ENCODE results near the gene DCBLD2. TPM values are rescaled to one million over a fixed set of nuclear protein-coding genes. Genes with fewer than 3 reads are reported as not detected.
A peak's percentile ranks its signal among the peaks of the same experiment; 100 is the strongest.

Gene DCBLD2
- total RNA-seq, 2 experiments from 2014 or later, result 1.9 to 2.5 TPM

GRCh38 chr3:98788651-98789050 is 112.8 kb downstream of the DCBLD2 start:
- H3K36me3 Mint-ChIP-seq (ENCODE audit: low read depth), result no peaks in the 10 kb centered on the region
- H3K9me3 Mint-ChIP-seq (ENCODE audit: low read depth), result no peaks in the 10 kb centered on the region
- CTCF ChIA-PET, result no interaction called here
- intact Hi-C loops (cut with DNase I, micrococcal nuclease), result no loop called here
- no peak overlapping the region for H3K4me3 Mint-ChIP-seq
- H3K4me1 Mint-ChIP-seq, result no peaks in the 10 kb centered on the region
- POLR2A ChIA-PET, result no interaction called here
- no peak overlapping the region for H3K27ac Mint-ChIP-seq
- ATAC-seq (no peak), DNase-seq (no peak)
- peaks cover 12% of the 10 kb centered on the region for H3K27me3 Mint-ChIP-seq

DNA sequence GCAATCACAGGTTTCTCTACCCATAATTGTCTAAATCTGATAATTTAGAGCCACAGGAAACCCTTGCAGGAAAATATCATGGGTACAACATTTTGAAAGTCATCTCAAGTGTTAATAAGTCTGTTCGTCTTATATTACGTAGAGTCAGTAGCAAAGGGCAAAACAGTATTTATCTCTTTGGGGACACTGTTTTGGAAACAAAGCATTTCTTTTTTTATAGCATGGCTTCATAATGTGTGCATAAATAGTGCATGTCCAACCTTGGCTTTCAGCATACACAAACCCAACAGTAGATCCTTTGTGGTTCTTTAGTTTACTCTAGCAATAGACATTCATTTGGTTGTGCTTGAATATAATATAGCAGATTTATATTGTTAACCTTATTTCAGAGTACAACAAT is 114.3 kb downstream of the DCBLD2 start:
- intact Hi-C loops (cut with DNase I, micrococcal nuclease), result no loop called here
- no peaks in the 10 kb centered on the region for H3K9me3 Mint-ChIP-seq (ENCODE audit: low read depth)
- peaks cover 12% of the 10 kb centered on the region for H3K27me3 Mint-ChIP-seq
- H3K27ac Mint-ChIP-seq, result no peak overlapping the region
- ChIA-PET CTCF (no interaction called here), POLR2A (no interaction called here)
- no peak for DNase-seq
- no peak overlapping the region for H3K4me3 Mint-ChIP-seq
- H3K4me1 Mint-ChIP-seq, result no peaks in the 10 kb centered on the region
- no peaks in the 10 kb centered on the region for H3K36me3 Mint-ChIP-seq (ENCODE audit: low read depth)
- no peak for ATAC-seq

- Mint-ChIP-seq H3K4me3 (no peak overlapping the region), H3K27ac (no peak overlapping the region), H3K36me3 (ENCODE audit: low read depth) (no peaks in the 10 kb centered on the region), H3K4me1 (no peaks in the 10 kb centered on the region), H3K27me3 (peaks cover 12% of the 10 kb centered on the region), H3K9me3 (ENCODE audit: low read depth) (no peaks in the 10 kb centered on the region)
- no peak for DNase-seq
- intact Hi-C loops (cut with DNase I, micrococcal nuclease), result no loop called here
- CTCF ChIA-PET, result no interaction called here
- POLR2A ChIA-PET, result no interaction called here
- ATAC-seq, result no peak
Observed at GRCh38 chr3:98786364-98787006, 115.0 kb downstream of the DCBLD2 start.

- Mint-ChIP-seq H3K27me3 (peaks cover 8% of the 10 kb centered on the region), H3K36me3 (ENCODE audit: low read depth) (no peaks in the 10 kb centered on the region), H3K9me3 (ENCODE audit: low read depth) (no peaks in the 10 kb centered on the region), H3K4me3 (no peak overlapping the region), H3K4me1 (no peaks in the 10 kb centered on the region), H3K27ac (no peak overlapping the region)
- CTCF ChIA-PET, result no interaction called here
- no peak for ATAC-seq
- intact Hi-C loops (cut with DNase I, micrococcal nuclease), result no loop called here
- POLR2A ChIA-PET, result no interaction called here
- DNase-seq, result no peak
Observed at GRCh38 chr3:98784666-98785600, 116.6 kb downstream of the DCBLD2 start.

DNA sequence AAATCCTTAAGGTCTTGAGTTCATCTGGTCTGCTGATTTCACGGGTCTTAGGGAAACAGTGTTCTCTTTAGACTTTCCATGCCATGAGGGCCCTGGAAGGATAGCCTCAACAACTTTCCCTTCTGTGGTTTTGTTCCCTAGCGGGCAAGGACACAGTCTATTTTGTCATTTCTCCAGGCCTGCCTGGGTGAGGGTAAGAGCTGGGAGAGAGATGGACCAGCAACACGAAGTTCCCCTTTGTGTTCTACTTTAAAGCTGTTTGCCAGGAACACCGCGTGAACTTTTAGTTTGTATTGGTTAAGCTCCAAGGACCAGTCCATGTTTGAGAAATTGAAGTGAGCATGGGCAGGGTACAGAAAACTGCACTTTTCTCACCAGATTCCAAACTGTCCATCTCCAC is 117.5 kb downstream of the DCBLD2 start:
- H3K9me3 Mint-ChIP-seq (ENCODE audit: low read depth), result no peaks in the 10 kb centered on the region
- H3K27me3 Mint-ChIP-seq, result peaks cover 7% of the 10 kb centered on the region
- no peak overlapping the region for H3K27ac Mint-ChIP-seq
- ATAC-seq (no peak), DNase-seq (no peak)
- intact Hi-C loops (cut with DNase I, micrococcal nuclease), result no loop called here
- ChIA-PET POLR2A (no interaction called here), CTCF (no interaction called here)
- peaks cover under 1% of the 10 kb centered on the region for H3K4me1 Mint-ChIP-seq
- H3K4me3 Mint-ChIP-seq, result no peak overlapping the region
- no peaks in the 10 kb centered on the region for H3K36me3 Mint-ChIP-seq (ENCODE audit: low read depth)

DNA sequence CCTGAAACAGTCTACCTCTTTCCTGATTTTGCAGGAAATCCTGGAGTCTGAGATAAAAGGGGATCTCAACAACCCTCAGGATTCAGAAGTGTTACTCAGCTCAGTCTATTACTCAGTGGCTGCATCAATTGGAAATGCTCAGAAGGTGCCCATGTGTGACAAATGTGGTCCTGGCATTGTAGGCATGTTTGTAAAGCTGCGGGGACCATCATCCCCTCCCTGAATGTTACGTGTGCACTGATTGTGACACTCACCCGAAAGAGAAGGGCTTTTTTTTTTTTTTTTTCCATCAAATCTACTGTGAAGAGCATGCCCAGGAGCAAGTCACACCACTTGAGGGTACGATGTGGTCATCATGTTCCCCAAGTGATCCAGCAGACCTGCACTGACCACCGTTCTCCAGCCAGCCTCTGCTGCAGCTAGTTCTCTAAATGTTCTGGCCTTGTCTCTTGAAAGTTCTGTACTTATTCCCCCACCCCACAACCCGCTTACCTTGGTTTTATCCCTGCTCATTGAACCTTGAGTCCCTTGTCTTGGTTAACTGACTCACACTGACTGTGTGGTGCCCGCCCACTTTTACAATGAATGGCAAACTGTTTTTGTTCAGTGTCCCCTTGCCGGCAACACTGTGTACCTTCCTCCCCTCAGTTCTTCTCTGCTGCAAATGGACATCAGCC is 118.5 kb downstream of the DCBLD2 start:
- CTCF ChIA-PET, result no interaction called here
- DNase-seq (no peak), ATAC-seq (no peak)
- H3K27me3 Mint-ChIP-seq, result peaks cover 7% of the 10 kb centered on the region
- H3K9me3 Mint-ChIP-seq (ENCODE audit: low read depth), result no peaks in the 10 kb centered on the region
- H3K27ac Mint-ChIP-seq, result no peak overlapping the region
- peaks cover 4% of the 10 kb centered on the region for H3K4me1 Mint-ChIP-seq
- no peaks in the 10 kb centered on the region for H3K36me3 Mint-ChIP-seq (ENCODE audit: low read depth)
- intact Hi-C loops (cut with DNase I, micrococcal nuclease), result no loop called here
- H3K4me3 Mint-ChIP-seq, result no peak overlapping the region
- POLR2A ChIA-PET, result no interaction called here

GRCh38 chr3:98780343-98780742 is 121.2 kb downstream of the DCBLD2 start:
- Mint-ChIP-seq H3K9me3 (ENCODE audit: low read depth) (no peaks in the 10 kb centered on the region), H3K27me3 (peaks cover 17% of the 10 kb centered on the region), H3K27ac (no peak overlapping the region), H3K4me1 (peaks cover 4% of the 10 kb centered on the region), H3K36me3 (ENCODE audit: low read depth) (no peaks in the 10 kb centered on the region), H3K4me3 (no peak overlapping the region)
- POLR2A ChIA-PET, result no interaction called here
- CTCF ChIA-PET, result interaction anchor here (2.0 kb wide), 1 partner anchor 178 kb away, joined by 7 read pairs; no protein-coding TSS in a partner anchor
- intact Hi-C loops (cut with DNase I, micrococcal nuclease), result no loop called here
- no peak for ATAC-seq
- DNase-seq, result no peak

DNA sequence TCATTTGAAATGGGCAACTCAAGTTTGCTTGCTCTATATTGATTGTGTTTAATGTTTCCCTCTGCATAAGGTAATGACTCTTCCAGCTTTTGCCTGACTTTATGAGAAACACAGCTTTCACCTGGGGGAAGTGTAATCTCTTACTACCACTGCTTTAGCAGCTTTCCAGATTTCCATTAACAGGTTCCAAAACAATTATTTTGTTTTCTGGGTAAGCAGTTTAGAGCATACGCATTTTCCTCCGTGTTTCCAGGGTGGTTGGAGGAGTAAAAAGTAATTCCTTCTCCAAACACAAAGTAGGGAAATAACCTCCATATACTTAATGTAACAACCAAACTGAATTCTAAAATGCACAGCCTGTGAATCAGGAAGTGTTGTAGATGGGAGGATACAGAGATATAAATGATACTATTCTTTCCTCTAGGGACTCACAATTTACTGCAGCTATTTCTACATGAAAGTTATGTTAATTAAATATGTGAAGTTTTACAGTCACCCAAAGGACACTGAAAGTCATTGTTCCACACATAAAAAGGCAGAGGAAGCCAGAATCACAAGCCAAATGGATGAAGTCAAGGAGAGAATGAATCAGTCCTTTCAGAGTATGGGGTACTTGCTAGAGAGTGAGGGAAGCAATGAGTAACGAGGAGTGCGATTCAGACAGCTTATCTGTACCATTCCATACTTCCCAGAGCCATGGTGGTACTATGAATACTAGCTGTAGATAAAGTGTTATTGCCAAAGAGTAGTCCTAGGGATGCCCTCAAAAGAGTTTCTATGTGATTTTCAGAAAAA is 121.8 kb downstream of the DCBLD2 start:
- no peak overlapping the region for H3K4me3 Mint-ChIP-seq
- H3K9me3 Mint-ChIP-seq (ENCODE audit: low read depth), result no peaks in the 10 kb centered on the region
- peaks cover 4% of the 10 kb centered on the region for H3K4me1 Mint-ChIP-seq
- POLR2A ChIA-PET, result no interaction called here
- peak; percentile 19 for ATAC-seq
- CTCF ChIA-PET, result interaction anchor here (2.0 to 2.1 kb wide), 2 partner anchors 12 to 177 kb away, joined by 6 to 7 read pairs; no protein-coding TSS in a partner anchor
- H3K36me3 Mint-ChIP-seq (ENCODE audit: low read depth), result no peaks in the 10 kb centered on the region
- intact Hi-C loops (cut with DNase I, micrococcal nuclease), result no loop called here
- peaks cover 17% of the 10 kb centered on the region for H3K27me3 Mint-ChIP-seq
- no peak overlapping the region for H3K27ac Mint-ChIP-seq
- no peak for DNase-seq

DNA sequence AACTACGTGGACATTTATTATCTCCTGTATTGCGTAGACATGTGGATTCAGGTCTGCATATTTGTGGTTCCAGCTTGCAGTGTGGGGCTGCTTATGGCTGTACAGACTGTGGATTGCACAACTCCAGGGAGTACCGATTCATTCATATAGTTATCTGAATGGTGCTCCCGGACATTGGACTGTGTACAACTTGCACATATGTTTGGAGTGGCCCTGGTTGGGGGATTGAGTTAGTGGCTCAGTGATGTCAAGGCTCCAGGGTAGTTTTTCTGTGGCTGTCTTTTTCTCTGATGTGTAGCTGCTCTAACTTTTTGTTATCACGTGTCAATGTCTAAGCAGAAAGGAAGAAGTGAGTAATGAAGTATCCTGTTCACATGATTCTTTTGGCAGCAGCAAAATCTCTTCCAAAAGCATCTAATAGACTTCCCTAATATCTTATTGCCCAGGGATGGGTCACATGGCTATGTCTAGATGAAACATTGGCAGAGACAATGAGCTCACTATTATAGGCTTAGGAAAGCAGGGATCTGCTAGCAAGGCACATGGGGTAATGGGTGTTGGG is 122.6 kb downstream of the DCBLD2 start:
- peaks cover 4% of the 10 kb centered on the region for H3K4me1 Mint-ChIP-seq
- no peaks in the 10 kb centered on the region for H3K36me3 Mint-ChIP-seq (ENCODE audit: low read depth)
- CTCF ChIA-PET, result interaction anchor here (2.0 to 2.1 kb wide), 2 partner anchors 12 to 177 kb away, joined by 6 to 7 read pairs; no protein-coding TSS in a partner anchor
- peaks cover 18% of the 10 kb centered on the region for H3K27me3 Mint-ChIP-seq
- H3K27ac Mint-ChIP-seq, result no peak overlapping the region
- peak; percentile 36 for ATAC-seq
- intact Hi-C loops (cut with DNase I, micrococcal nuclease), result no loop called here
- POLR2A ChIA-PET, result no interaction called here
- DNase-seq, result no peak
- no peak overlapping the region for H3K4me3 Mint-ChIP-seq
- H3K9me3 Mint-ChIP-seq (ENCODE audit: low read depth), result no peaks in the 10 kb centered on the region

DNA sequence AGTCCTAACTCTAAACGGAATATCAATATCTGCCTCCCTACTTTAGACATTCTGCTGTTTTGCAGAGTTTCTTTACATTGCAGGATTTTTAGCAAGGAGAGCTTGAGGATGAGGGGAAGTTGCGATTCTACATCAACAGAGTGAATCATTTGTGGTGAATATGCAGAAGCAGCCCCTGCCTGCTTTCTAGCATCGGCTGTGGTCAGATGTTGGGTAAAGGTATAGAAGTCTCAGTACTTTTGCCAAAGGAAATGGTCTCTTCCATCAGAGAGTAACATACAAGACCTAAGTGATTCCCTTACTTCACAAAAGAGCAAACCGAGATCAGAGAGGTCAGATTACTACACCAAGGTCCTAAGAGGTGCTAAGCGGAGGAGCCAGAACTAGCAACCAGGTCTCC is 123.1 kb downstream of the DCBLD2 start:
- DNase-seq (no peak), ATAC-seq (peak; percentile 44)
- no peak overlapping the region for H3K27ac Mint-ChIP-seq
- H3K36me3 Mint-ChIP-seq (ENCODE audit: low read depth), result no peaks in the 10 kb centered on the region
- intact Hi-C loops (cut with DNase I, micrococcal nuclease), result no loop called here
- ChIA-PET POLR2A (no interaction called here), CTCF (interaction anchor here (0.9 to 2.1 kb wide), 2 partner anchors 13 to 176 kb away, joined by 3 to 6 read pairs; no protein-coding TSS in a partner anchor)
- no peaks in the 10 kb centered on the region for H3K9me3 Mint-ChIP-seq (ENCODE audit: low read depth)
- peaks cover 22% of the 10 kb centered on the region for H3K27me3 Mint-ChIP-seq
- peaks cover 4% of the 10 kb centered on the region for H3K4me1 Mint-ChIP-seq
- no peak overlapping the region for H3K4me3 Mint-ChIP-seq

DNA sequence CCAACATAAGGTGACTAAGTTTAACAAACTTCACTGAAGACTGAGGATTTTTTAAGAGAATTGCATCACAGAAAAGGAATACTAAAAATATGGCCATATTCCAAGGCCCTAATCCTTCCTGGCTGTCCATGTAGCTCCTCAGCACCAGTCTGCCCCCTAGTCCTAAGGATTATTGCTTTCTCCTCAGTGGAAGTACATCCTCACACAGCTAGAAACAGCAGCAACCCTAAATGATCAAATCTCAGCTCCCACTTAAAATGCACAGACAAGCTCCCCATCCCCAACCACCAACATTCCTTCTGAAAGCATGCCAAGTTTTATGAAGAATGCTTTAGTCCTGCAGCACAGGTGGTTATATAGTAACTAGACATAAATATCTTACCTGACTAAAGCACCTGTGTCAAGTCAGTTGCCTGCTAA is 123.7 kb downstream of the DCBLD2 start:
- no peaks in the 10 kb centered on the region for H3K36me3 Mint-ChIP-seq (ENCODE audit: low read depth)
- H3K4me1 Mint-ChIP-seq, result peaks cover 4% of the 10 kb centered on the region
- H3K27me3 Mint-ChIP-seq, result peaks cover 22% of the 10 kb centered on the region
- ChIA-PET POLR2A (no interaction called here), CTCF (interaction anchor here (0.9 to 2.1 kb wide), 2 partner anchors 14 to 176 kb away, joined by 3 to 6 read pairs; no protein-coding TSS in a partner anchor)
- no peak for DNase-seq
- no peak overlapping the region for H3K4me3 Mint-ChIP-seq
- no peak for ATAC-seq
- intact Hi-C loops (cut with DNase I, micrococcal nuclease), result no loop called here
- H3K27ac Mint-ChIP-seq, result no peak overlapping the region
- no peaks in the 10 kb centered on the region for H3K9me3 Mint-ChIP-seq (ENCODE audit: low read depth)

All from activated CD4-positive, alpha-beta T cell treated with anti-CD3 and anti-CD28 coated beads for 36 hours (primary cell).